HG03175 (cell line): ENCODE data around the gene ATP4B.

Source experiments
- ATAC-seq: cut with Tn5 transposase; IDR thresholded peaks from one replicate; pipeline ENCODE4 v1.9.1; 2021; ENCODE audit warnings: mild to moderate bottlenecking, moderate library complexity; ENCODE audit not compliant: unreplicated experiment

The ATP4B gene

DNA sequence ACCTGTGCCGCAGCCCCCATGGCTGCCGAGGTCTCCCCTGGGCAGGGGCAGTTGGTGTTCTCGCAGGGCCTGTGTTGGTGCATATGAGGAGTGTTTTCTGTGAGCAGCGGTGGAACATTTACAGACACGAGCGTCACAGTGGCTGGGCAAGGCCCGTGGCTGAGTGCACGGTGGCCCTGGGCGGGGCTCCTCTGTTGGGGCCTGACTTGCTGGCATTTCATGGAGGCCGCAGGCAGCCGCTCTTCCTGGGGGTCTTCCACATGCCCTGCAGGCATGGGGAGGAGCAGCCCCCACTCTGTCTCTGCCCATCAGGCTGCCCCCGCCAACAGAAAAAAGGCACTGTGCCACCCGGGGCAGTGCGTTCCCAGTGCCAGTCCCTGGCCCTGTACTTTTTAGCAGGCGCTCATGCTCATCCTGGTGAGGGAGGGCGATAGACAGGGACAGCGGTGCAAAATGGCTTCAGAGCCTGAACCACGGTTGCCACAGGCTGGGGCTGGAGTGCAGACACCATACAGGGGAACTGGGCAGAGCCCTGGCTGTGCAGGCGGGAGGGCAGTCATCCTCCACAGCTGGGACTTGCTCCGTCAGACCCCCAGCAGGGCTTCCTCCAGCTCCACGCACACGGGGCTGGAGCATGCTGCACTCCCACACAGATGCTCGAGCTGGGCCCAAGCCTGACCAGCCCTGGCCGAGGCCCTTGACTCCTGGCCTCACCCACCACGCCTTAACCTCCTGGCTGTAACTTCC, 49.9 kb downstream of the ATP4B start:
- no peak for ATAC-seq

DNA sequence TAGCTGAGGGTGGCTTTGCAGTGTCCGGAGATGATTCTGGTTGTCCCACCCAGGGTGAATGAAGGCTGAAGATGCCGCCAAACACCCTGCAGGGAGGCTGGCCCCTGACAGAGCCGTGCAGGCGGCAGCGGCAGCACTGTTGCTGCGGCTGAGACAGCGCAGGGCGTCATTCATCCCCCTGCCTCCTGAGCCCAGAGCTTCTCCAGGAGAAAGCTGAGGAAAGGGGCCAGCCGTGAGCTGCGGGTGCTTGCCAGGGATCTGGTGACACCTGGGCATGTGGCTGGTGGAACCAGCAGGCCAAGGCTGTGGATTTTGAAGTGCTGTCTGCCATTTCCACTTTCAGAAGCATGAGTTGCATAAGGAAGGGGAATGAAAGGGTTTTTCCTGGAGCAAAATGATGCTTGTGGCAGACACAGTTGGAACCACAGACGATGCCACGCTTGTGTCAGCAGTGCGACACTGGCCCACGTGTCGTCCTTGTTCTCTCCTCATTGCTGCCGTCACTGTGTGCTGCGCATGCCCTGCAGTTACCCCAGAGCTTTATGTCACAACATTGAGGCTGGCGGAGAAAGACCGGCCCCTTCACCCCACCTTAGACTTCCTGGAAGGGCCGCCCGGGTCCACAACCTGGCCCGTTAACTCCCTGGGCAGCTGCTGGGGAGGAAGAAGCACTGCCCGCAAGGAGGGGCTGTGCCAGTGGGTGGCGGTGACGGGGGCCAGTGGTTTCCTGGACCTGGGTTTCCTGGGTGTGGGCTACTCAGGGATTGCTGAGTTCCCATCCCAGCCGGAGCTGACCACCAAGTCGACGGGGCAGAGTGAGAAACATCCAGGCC, 50.7 kb downstream of the ATP4B start:
- no peak for ATAC-seq

DNA sequence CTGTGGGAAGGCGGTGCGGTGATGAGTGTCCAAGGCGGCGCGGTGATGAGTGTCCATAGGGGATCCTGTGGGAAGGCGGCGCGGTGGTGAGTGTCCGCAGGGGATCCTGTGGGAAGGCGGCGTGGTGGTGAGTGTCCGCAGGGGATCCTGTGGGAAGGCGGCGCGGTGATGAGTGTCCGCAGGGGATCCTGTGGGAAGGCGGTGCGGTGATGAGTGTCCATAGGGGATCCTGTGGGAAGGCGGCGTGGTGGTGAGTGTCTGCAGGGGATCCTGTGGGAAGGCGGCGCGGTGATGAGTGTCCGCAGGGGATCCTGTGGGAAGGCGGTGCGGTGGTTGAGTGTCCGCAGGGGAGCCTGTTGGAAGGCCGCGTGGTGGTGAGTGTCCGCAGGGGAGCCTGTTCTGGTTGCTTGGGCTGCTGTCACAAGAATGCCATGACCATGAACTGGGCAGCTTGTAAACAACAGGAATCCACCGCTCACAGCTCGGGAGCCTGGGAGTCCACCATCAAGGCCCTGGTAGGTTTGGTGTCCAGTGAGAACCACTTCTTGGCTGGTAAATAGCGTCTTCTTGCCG, 52.0 kb downstream of the ATP4B start:
- no peak for ATAC-seq

DNA sequence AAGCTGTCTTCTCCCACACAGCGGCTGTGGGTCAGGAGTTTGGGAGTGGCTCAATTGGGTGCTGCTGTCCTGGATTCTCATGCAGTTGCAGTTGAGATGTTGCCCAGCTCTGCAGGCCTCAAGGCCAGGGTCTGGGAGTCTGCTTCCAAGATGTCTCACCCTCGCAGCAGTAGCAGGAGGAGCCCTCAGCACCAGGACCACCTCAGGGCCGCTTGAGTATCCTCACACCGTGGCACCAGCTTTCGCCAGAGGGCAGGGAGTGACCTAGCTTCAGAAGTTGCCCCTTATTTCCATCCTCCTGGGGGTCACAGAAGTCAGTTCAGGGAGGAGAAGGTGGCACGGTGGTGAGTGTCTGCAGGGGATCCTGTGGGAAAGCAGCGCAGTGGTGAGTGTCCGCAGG, 52.5 kb downstream of the ATP4B start:
- ATAC-seq: no peak

DNA sequence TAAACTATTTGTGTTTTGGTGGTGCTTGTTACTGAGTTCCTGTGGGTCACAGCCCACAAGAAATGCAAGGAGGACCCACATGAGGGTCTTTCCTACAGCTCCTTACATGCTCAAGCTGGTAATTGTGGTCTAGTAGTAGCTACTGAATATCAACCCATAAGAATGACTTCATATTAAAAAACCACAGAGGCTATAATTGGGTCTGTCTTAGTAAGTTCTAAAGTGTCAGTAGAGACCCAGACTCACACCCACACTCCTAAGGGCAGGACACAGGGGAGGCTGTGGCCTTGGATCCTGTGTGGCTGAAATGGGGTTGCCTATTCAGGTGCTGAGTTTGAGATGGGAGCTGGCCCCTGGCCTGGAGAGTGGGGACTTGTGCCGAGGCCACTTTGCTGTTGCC, 53.8 kb downstream of the ATP4B start:
- no peak for ATAC-seq

DNA sequence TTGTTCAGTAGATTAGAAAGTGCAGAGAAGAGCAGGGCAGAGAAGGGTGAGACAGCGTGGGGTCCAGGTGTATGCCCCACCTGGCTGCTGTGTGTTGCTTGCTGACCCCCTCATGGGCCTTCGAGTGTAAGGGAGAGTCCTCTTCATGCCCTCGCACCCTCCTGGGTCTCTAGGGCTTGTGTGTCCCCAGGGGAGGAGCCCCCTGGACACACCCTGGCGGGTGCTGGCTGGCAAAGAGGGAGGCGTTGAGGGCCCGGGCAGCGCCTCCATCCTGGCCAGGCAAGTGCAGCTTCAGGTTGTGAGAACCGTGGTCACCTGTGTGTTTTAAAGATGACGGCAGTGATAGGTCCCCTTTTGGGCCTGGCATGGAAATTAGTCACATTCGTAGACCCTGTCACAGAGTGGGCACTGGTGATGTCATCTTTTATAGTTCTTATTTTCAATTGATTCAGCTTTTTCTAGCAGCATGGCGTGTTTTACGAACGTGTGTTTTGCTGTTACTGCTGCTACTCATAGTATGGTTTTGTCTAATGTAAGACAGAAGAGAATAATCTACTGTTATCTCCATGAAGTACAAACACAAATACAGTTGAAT, 54.8 kb downstream of the ATP4B start:
- no peak for ATAC-seq

DNA sequence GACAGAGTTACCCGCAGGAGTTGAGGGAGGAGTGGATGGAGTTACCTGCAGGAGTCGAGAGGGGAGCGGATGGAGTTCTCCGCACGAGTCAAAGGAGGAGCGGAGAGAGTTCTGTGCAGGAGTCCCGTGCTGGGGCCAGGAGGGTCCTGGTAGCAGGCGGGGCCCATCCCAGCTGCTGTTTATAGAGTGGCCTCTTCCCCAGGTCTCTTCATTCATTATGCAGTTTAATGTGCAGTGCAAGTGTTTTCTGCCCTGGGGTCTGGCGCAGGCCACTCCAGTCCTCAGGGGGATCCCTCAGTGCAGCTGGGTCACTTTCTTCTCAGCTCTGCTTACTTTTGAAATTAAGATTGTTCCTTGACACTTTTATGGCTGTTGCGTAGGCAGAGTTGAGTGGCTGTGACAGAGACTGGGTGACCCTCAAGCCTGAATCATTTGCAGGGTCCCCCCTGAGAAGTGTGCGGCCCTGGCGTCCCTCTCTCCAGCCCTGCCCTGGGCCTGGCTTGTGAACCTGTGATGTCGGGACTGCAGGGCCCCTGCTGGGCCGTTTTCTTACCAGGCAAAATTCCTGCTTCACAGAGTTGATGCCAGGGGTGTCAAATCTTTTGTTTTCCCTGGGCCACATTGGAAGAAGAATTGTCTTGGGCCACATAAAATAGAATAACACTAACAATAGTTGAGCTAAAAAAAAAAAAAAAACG, 55.6 kb downstream of the ATP4B start:
- ATAC-seq: no peak

DNA sequence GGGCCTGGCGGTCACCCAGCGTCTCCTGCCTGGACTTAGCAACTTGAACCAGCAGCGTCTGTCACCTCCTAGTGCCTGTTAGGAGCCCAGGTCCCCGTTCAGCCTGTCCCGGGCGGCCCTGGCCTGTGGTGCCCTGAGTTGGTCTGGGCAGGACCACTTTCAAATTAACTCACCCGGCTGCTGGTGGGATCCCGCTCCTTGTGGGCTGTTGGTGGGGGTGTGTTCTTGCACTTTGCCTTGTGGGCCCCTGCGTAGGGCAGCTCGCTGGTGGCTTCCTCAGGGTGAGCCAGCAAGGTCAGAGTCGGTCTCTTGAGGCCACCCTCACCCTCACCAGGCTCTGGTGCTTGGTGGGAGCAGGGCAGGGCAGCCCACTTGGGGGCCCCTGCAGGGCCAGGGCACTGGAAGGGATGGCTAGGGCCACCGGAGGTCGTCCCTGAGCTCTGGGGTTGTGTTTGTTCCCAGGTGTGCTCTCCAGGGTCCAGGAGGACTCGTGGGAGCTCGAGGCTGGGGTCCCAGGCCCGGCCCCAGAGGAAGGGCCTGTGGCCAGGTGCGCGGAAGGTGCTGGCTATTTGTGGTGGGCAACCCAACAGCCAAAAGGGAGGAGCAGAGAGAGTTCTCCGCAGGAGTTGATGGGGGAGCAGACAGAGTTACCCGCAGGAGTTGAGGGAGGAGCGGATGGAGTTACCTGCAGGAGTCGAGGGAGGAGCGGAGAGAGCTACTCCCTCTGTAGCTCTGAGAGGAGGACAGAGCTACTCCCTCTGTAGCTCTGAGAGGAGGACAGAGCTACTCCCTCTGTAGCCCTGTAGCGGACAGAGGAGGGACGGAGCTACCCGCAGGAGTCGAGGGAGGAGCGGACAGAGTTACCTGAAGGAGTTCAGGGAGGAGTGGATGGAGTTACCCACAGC, 56.6 kb downstream of the ATP4B start:
- ATAC-seq: no peak

DNA sequence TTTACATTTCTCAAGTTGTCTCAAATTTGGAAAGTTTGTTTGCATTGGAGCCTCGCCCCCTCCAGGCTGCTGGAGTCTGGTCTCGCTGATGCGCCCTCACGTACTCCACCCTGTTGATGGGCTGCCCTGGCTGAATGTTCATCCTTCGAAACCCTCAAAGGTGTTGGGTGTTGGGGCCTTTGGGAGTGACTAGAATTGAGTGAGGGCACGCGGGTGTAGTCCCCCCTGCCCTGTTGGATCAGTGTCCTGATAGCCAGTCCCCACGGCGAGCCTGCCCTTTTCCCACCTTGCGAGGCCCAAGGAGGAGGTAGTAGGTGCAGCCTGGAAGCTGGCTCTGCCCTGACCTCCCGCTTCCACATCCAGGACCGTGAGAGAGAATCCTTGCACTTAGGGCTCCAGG, 58.6 kb downstream of the ATP4B start:
- no peak for ATAC-seq
